Muscle of back (tissue), 11 donors: ENCODE data around the gene SLC24A3. TPM values are rescaled to one million over a fixed set of nuclear protein-coding genes. Genes with fewer than 3 reads are reported as not detected.
A peak's percentile ranks its signal among the peaks of the same experiment; 100 is the strongest.

Source experiments
- DNase-seq, 3 donors: peaks; one replicate each; pipeline versions ENCODE4 v3.0.0 to v3.0.0-alpha.2; 2013
- polyA plus RNA-seq, 10 donors: library from polyadenylated mRNA; unstranded; fragments of 120-200 nt; gene quantifications; one replicate each; pipeline ENCODE4 v1.2.1, GENCODE V29; 2013; ENCODE audit not compliant: insufficient read length in 10 of 10

The SLC24A3 gene
- polyA plus RNA-seq, 10 donors: 12.6 to 30.1 (median 19.5) TPM

DNA sequence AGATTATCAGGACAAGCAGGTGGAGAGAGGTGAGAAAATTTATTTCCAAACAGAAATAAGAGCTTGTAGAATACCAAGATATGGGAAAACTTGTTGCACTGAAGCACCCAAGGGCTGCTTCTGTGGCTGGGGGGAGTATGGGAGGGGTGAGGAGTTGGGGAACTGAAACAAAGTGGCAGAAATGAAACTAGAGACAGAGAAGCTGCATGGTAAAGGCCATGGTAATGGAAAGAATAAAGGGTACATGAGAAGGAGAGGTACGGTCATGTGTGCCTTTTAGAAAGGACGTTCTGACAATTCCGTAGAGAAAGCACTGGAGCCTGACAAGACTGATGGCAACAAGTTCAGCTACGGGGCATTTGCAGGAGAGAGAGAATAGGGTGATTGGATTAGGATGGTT, 494.0 kb downstream of the SLC24A3 start:
- peak in 1 of 3 donors; percentile 13 for DNase-seq

DNA sequence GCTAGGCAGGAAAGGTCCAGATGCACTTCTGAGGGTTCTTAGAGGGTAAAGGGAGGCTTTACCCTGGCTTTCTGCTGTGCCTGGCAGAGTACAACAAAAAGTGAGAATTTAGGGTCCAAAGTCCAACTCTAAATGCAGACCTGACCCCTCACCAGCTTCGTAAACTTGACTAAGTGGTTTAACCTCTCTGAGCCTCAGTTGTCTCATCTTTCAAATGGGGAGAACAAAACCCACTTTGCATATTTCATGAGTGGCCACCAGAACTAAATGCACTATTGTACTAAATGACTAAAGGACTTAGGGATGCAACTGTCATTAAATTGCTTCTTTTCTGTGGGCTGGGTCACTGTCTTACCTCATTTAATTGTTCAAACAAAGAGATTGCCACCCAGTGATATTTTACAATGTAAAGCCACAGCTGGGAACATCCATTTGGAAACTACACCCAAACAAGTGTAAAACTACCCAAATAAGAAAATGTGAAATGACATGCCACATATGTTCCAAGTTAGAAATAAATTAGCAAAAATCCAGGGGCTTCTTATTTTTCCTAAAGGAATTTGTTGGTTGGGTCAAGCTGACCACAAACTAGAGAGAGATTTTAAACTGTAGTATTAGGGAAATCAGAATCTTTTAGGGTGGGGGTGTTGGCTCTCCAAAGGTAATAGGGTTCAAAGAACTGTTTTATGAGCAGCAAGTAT, 497.3 kb downstream of the SLC24A3 start:
- no peak for DNase-seq

DNA sequence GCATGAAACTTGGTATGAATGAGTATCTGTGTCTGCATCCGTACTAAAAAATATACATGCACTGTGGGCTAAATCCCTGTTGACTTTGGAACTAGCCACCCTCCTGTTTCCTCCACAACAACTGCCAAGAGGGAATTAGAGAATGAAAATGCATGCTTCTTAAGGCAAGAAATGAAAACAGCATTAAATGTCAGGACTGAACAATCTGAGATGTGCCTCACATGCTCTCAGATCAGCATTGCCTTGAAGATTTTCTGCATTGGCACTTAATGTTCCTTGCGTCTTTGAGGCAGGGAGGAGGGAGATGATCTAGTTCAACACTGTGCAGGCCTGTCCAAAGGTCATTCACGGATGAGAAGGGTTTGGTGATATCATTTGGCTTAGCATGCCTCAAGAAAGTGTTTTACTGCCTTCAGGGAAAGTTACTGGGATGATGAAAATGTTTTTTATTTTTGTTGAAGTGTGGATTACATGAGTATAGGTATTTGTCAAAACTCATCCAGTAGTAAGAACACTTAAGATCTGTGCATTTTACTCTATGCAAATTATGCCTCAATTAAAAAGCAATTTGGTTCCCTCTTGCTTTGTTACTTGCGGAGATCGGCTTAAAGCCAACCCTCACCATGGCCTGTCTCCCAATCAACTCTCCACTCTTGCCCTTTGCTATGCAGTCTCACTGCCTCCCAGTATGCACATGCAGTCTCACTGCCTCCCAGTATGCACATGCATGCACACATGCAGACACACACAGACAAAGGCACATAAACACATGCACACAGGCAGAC, 498.1 kb downstream of the SLC24A3 start:
- DNase-seq: peak in 1 of 3 donors; percentile 54

DNA sequence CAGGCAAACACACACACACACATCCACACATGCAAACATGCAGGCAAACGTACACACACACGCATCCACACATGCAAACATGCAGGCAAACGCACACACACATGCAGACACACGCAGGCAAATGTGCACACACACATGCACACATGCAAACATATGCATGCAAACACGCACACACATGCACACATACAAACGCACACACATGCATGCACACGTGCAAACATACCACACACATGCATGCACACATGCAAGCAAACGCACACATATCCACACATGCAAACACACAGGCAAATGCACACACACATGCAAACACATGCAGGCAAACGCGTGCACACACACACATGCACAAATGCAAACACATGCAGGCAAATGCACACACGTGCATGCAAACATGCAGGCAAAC, 498.7 kb downstream of the SLC24A3 start:
- DNase-seq: no peak

- DNase-seq: no peak
Observed at GRCh38 chr20:19712721-19713260, 500.3 kb downstream of the SLC24A3 start.

- DNase-seq: no peak
Observed at GRCh38 chr20:19713822-19714578, 501.6 kb downstream of the SLC24A3 start.

- DNase-seq: no peak
Observed at GRCh38 chr20:19714579-19714840, 502.1 kb downstream of the SLC24A3 start.

GRCh38 chr20:19715986-19716385, 503.5 kb downstream of the SLC24A3 start:
- DNase-seq: no peak

GRCh38 chr20:19718880-19719279, 506.4 kb downstream of the SLC24A3 start:
- no peak for DNase-seq

- no peak for DNase-seq
Observed at GRCh38 chr20:19720991-19721390, 508.5 kb downstream of the SLC24A3 start.

DNA sequence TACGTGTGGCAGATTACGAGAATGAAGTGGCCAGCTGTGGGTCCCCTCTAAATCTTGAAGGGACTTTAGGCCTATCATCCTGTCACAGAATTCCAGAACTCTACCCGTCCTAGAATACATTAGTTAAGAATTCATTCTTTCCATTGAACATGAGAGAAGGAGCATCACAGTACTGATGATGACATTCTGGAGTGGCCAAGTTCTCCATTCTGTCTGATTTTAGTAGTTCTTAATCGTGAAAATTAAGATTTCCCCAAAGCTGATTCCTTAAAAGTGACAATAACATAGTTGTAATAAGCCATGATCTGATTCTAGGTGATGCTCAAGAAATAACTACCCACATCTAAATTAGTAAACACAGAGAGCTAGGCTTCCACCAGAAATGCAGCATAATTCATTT, 510.6 kb downstream of the SLC24A3 start:
- DNase-seq: no peak

DNA sequence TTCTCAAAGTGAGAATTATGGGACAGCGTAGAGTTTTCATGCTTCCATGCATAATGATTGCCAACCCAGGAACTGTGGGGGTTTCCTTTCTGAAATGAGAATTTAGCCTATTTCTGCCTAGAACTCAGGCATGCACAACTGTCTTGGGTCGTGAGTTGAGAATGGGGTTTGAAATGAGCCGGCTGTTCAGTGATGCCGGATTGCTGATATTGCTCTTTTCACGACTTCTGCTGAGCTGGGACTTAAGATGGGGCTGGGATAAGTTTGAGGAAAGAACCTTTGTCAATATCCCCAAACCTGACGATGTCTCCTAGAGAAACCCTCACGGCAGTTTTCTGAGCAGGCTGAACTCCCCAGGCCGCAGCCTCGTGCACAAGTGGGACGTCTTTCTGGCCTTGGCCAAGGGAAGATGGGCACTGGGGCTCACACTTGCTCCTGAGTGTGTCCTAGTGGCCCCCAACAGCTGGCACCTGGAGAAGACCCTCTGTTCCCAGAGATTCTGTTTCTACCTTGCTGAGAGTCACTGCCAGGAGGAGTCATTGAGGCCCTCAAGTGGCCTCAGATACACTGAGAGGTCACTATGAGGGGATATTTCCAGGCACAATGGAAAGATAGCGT, 511.5 kb downstream of the SLC24A3 start:
- DNase-seq: no peak

DNA sequence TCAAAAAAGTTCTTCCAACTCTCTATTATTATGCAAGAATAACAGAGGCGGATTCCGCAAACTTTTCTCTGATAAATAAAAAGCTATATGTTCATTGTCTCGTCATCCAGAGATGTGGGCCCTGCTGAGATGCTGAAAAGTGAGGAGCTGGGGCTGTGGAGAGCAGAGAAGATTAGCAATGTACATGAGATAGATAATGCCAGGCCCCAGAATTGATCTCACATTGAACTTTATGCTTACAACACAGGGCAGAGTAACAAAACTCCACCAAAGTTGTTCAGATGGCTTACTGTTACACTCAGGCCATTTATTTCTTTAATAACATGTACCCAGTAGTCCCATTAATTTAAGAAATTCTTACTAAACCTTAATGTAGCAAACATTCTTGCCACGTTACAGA, 512.9 kb downstream of the SLC24A3 start:
- DNase-seq: peak in 1 of 3 donors; percentile 16

DNA sequence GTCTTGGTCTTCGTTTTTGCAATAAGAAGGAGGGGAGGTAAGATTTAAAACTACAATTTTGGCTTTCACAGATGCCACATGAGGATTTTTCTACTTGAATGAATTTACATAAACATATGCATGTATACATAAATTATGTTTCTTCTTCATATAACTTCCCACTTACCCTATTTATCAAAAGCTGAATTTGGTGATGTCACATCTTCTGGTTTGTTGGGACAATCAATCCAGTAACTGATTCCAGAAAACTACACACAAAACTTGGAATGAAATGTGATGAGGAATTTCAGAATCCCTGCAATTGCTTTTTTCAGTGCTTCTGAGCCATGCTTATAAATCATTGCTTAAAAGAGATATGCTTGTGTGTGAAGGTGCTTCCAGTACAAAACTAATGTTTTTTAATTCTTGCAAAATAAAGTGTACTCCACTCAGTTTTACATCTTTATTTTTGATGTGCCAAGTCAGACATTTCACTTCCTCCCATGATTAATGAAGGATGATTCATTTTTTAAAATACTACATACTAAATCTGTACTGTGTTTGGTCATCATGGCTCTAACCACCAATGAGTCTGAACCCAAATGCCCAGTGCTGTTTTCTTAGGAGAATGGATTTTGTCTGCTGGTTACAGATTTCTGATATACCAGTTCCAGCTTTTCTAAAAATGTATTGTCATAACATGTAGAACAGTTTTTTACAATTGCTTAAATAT, 513.5 kb downstream of the SLC24A3 start:
- DNase-seq: peak in 1 of 3 donors; percentile 44

DNA sequence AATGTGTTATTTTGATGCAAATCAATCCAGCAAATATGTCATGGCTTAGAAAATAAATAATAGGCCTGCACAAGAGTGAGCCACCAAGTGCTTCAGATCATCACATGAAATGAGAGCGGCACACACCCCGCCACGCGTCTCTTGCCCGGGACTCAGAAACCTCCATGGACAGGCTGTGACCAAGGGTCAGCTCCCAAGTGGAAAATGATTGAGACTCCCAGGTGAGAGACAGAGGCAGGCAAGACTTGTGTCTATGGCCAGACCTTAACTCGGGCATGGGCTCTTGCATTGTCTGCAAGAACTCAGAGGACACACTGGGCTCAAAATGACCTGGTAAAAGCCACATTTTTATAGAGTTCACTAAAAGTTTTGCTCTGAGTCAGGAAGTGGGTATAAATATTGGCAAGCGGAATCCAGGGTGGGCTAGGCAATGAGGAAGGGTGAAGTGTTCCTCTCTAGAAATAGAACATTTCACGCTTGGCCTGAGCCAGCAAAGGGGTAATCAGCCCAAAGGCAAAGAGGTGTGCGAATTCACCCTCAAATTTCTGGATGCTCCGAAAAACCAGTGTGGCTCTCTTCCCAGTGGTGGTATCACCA, 514.9 kb downstream of the SLC24A3 start:
- DNase-seq: no peak

GRCh38 chr20:19729672-19730071, 517.2 kb downstream of the SLC24A3 start:
- DNase-seq: no peak

- DNase-seq: no peak
Observed at GRCh38 chr20:19730706-19731105, 518.3 kb downstream of the SLC24A3 start.

- no peak for DNase-seq
Observed at GRCh38 chr20:19734811-19735210, 522.4 kb downstream of the SLC24A3 start.

DNA sequence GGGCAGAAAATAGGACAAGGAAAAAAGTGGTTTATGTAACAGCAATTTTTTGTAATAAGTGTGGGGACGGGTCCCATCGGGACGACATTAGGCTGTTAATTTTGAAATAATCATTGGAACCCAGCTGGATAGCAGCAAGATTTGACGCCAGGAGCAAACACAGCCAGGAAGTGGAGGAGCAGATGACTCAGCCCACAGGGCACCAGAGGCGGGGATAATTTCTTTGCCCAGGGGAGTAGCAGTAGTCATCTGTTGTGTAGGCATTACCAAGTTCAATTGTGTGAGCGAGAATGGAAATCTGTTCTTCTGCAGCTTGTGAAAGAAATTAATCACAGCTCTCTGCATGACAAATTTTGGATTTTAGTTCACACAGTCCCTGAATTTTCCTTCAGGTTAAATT, 523.0 kb downstream of the SLC24A3 start:
- peak in 2 of 3 donors; percentile 59 to 61 for DNase-seq

DNA sequence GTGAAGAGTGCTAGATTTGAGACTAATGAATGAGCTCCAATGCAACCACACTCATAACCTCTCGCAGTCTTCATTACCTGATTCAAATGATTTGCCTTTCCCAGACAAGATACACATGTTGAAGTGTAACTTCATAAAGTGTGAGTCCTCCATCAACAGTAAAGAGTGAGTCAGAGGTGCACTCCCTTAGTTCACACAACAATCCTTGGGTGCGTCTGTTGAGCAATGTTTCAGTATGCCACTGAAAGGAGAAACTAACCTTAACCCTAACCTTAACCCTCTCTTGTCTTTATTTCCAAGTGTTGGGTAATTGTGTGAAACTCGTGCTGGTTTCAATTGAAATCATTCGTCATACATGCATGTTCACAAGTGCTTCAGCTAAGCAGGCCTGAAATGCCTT, 524.6 kb downstream of the SLC24A3 start:
- no peak for DNase-seq

DNA sequence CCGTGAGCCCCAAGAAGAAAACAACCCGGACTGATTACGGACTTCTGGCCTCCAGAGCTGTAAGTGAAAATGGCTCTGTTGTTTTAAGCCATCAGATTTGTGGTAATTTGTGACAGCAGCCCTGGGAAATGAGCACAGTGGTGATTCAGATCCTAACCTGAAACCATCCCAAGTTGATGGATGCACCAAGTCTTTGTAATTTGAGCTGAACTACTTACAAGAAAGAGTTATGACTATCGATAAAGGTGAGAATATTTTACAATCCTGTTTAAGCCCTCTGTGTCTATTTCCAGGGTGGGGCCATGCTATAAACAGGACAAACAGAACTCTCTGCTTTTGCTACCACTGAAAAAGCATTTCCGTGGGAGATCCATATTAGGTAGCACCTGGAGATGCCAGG, 526.5 kb downstream of the SLC24A3 start:
- DNase-seq: no peak
